Neural cell (in vitro differentiated cells): ENCODE measurements around the gene GOLGA5. TPM values are rescaled to one million over a fixed set of nuclear protein-coding genes. Genes with fewer than 3 reads are reported as not detected.

Experiments used
- H2AFZ ChIP-seq: fragments of 200-600, 300-800 bp; sonication (generic), shearing (Covaris generic); 2 replicates; pipeline ENCODE4 v1.6.0; 2014; ENCODE audit warnings: low read depth, mild to moderate bottlenecking, antibody characterized with exemption, low read length, moderate library complexity
- H3F3A ChIP-seq: fragments of 200-600 bp; shearing (Covaris generic); 2 replicates; pipeline ENCODE4 v1.6.1; 2016; ENCODE audit warnings: mild to moderate bottlenecking, moderate library complexity, mixed read lengths, antibody characterized with exemption, low read length; ENCODE audit not compliant: insufficient read depth, poor library complexity, severe bottlenecking
- H3K27ac ChIP-seq: fragments of 200-600, 300-800 bp; sonication (generic), shearing (Covaris generic); 2 replicates; pipeline ENCODE4 v1.5.1; 2014; ENCODE audit warnings: mild to moderate bottlenecking, low read length, moderate library complexity
- H3K27me3 ChIP-seq: fragments of 300-800, 200-600 bp; sonication (generic), shearing (Covaris generic); 2 replicates; pipeline ENCODE4 v1.6.0; 2014; ENCODE audit warnings: mild to moderate bottlenecking, low read depth, low read length, moderate library complexity; ENCODE audit not compliant: insufficient read depth
- H3K36me3 ChIP-seq: fragments of 300-800, 200-600 bp; sonication (generic), shearing (Covaris generic); 2 replicates; pipeline ENCODE4 v1.5.1; 2014; ENCODE audit warnings: mild to moderate bottlenecking, antibody characterized with exemption, low read length, moderate library complexity; ENCODE audit not compliant: insufficient read depth
- H3K4me2 ChIP-seq: fragments of 300-800, 200-600 bp; sonication (generic), shearing (Covaris generic); 2 replicates; pipeline ENCODE4 v1.6.0; 2014; ENCODE audit warnings: mild to moderate bottlenecking, low read length
- H3K4me3 ChIP-seq: fragments of 300-800, 200-600 bp; sonication (generic), shearing (Covaris generic); 2 replicates; pipeline ENCODE4 v1.5.1; 2014; ENCODE audit warnings: mild to moderate bottlenecking, low read length, moderate library complexity
- H3K79me2 ChIP-seq: fragments of 200-600 bp; shearing (Covaris generic); replicated peaks from 2 replicates; pipeline ENCODE4 v1.6.0; 2014; ENCODE audit warnings: mild to moderate bottlenecking, low read length, moderate library complexity; ENCODE audit not compliant: insufficient read depth
- H3K9ac ChIP-seq: fragments of 300-800, 200-600 bp; sonication (generic), shearing (Covaris generic); 2 replicates; pipeline ENCODE4 v1.6.1; 2016; ENCODE audit warnings: mild to moderate bottlenecking, low read length, mixed read lengths
- H3K9me2 ChIP-seq: fragments of 200-600 bp; shearing (Covaris generic); 2 replicates; pipeline ENCODE4 v1.6.1; 2016; ENCODE audit warnings: mild to moderate bottlenecking, low read length, mixed read lengths; ENCODE audit not compliant: insufficient read depth
- H3K9me3 ChIP-seq: fragments of 200-600, 300-800 bp; sonication (generic), shearing (Covaris generic); 2 replicates; pipeline ENCODE4 v1.6.1; 2016; ENCODE audit warnings: mild to moderate bottlenecking, mixed run types, low read length, moderate library complexity, mixed read lengths
- H4K20me1 ChIP-seq: fragments of 200-600 bp; shearing (Covaris generic); 2 replicates; pipeline ENCODE4 v1.6.1; 2016; ENCODE audit warnings: mild to moderate bottlenecking, mixed run types; ENCODE audit not compliant: insufficient read depth
- CTCF ChIP-seq: fragments of 450-650 bp; IDR thresholded peaks from 2 replicates; pipeline ENCODE4 v1.5.1; 2014; ENCODE audit warnings: antibody characterized with exemption, mild to moderate bottlenecking, moderate library complexity; ENCODE audit not compliant: poor library complexity, severe bottlenecking
- EP300 ChIP-seq: fragments of 450-650 bp; conservative IDR thresholded peaks from 2 replicates; pipeline ENCODE4 v1.6.1; 2014; ENCODE audit warnings: antibody characterized with exemption, mild to moderate bottlenecking, moderate library complexity; ENCODE audit not compliant: poor library complexity, severe bottlenecking
- EZH2 ChIP-seq: fragments of 200-600, 300-800 bp; shearing (Covaris generic), sonication (generic); IDR thresholded peaks from 2 replicates; pipeline ENCODE4 v1.6.1; 2014; ENCODE audit warnings: antibody characterized with exemption, low read length, borderline replicate concordance, mild to moderate bottlenecking; ENCODE audit not compliant: insufficient read depth, poor library complexity, severe bottlenecking
- MXI1 ChIP-seq: fragments of 450-650 bp; conservative IDR thresholded peaks from 2 replicates; pipeline ENCODE4 v1.6.1; 2014; ENCODE audit warnings: antibody characterized with exemption, mild to moderate bottlenecking; ENCODE audit not compliant: poor library complexity, severe bottlenecking
- POLR2AphosphoS5 ChIP-seq: IDR thresholded peaks from 2 replicates; pipeline ENCODE4 v1.6.1; 2012
- RAD21 ChIP-seq: fragments of 450-650 bp; conservative IDR thresholded peaks from 2 replicates; pipeline ENCODE4 v1.6.1; 2014; ENCODE audit warnings: antibody characterized with exemption, mild to moderate bottlenecking, moderate library complexity
- SMC3 ChIP-seq: fragments of 450-650 bp; conservative IDR thresholded peaks from 2 replicates; pipeline ENCODE4 v1.6.1; 2014; ENCODE audit warnings: antibody characterized with exemption, mild to moderate bottlenecking, moderate library complexity; ENCODE audit not compliant: poor library complexity
- TAF1 ChIP-seq: IDR thresholded peaks from 2 replicates; pipeline ENCODE4 v1.6.1; 2012; ENCODE audit warnings: low read depth
- polyA plus RNA-seq: library from polyadenylated mRNA; depleted of rRNA; stranded (reverse); fragments of >200 nt; gene quantifications from 2 replicates; pipeline ENCODE4 v1.2.3, GENCODE V29; 2014
- TF ChIP-seq, protein P1 (sequence below): IDR thresholded peaks from 2 replicates; pipeline ENCODE4 v1.6.1; 2012; ENCODE audit warnings: borderline replicate concordance

The GOLGA5 gene
- polyA plus RNA-seq, 1 donor from 2014 or later = 35.7 TPM

- no peak overlapping the region for H2AFZ ChIP-seq
- TF ChIP-seq EP300 (no peak), TAF1 (no peak), RAD21 (no peak), MXI1 (no peak), CTCF (no peak), SMC3 (no peak), POLR2AphosphoS5 (no peak), EZH2 (no peak)
- TF ChIP-seq, protein P1, sequence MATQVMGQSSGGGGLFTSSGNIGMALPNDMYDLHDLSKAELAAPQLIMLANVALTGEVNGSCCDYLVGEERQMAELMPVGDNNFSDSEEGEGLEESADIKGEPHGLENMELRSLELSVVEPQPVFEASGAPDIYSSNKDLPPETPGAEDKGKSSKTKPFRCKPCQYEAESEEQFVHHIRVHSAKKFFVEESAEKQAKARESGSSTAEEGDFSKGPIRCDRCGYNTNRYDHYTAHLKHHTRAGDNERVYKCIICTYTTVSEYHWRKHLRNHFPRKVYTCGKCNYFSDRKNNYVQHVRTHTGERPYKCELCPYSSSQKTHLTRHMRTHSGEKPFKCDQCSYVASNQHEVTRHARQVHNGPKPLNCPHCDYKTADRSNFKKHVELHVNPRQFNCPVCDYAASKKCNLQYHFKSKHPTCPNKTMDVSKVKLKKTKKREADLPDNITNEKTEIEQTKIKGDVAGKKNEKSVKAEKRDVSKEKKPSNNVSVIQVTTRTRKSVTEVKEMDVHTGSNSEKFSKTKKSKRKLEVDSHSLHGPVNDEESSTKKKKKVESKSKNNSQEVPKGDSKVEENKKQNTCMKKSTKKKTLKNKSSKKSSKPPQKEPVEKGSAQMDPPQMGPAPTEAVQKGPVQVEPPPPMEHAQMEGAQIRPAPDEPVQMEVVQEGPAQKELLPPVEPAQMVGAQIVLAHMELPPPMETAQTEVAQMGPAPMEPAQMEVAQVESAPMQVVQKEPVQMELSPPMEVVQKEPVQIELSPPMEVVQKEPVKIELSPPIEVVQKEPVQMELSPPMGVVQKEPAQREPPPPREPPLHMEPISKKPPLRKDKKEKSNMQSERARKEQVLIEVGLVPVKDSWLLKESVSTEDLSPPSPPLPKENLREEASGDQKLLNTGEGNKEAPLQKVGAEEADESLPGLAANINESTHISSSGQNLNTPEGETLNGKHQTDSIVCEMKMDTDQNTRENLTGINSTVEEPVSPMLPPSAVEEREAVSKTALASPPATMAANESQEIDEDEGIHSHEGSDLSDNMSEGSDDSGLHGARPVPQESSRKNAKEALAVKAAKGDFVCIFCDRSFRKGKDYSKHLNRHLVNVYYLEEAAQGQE = no peak
- no peaks in the 10 kb centered on the region for H3K27me3 ChIP-seq
- H3K4me3 ChIP-seq = no peak overlapping the region
- H3K9me3 ChIP-seq = no peaks in the 10 kb centered on the region
- H3K9me2 ChIP-seq = no peaks in the 10 kb centered on the region
- no peak overlapping the region for H3K9ac ChIP-seq
- H3K4me2 ChIP-seq = no peak overlapping the region
- no peak overlapping the region for H3K27ac ChIP-seq
- H3K79me2 ChIP-seq = no peaks in the 10 kb centered on the region
- H4K20me1 ChIP-seq = no peaks in the 10 kb centered on the region
- no peaks in the 10 kb centered on the region for H3K36me3 ChIP-seq
- H3F3A ChIP-seq = no peaks in the 10 kb centered on the region
Measured at GRCh38 chr14:92883066-92883465, 89.0 kb downstream of the GOLGA5 start.

DNA sequence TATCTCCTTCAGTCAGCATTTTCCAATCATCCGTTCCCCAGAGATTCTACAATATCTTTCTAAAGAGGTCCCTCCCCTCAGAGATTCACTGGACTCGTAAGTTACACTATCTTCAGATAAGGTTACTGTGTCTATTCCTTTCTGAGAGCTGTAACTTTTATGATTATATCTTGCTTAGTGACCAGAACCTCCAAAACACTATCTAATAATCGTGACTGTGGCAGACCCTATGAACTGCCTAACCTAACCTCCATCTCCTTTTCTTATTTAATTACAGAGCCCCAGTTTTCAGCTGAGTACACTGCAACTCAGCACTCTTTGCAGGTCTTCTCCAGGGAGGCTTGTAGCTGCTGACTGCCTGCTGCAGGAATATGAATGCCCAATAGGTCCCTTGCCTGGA, 90.3 kb downstream of the GOLGA5 start:
- Histone ChIP-seq H3K9me2 (no peaks in the 10 kb centered on the region), H2AFZ (no peak overlapping the region), H3K27me3 (no peaks in the 10 kb centered on the region), H3F3A (no peaks in the 10 kb centered on the region), H3K36me3 (no peaks in the 10 kb centered on the region), H3K79me2 (no peaks in the 10 kb centered on the region), H3K9me3 (no peaks in the 10 kb centered on the region), H4K20me1 (no peaks in the 10 kb centered on the region), H3K4me3 (no peak overlapping the region), H3K4me2 (no peak overlapping the region), H3K9ac (no peak overlapping the region), H3K27ac (no peak overlapping the region)
- TF ChIP-seq CTCF = no peak
- no peak for TF ChIP-seq MXI1
- no peak for TF ChIP-seq TAF1
- TF ChIP-seq, protein P1 = no peak
- TF ChIP-seq RAD21 = no peak
- TF ChIP-seq POLR2AphosphoS5 = no peak
- no peak for TF ChIP-seq SMC3
- TF ChIP-seq EZH2 = no peak
- TF ChIP-seq EP300 = no peak
